Endothelial cell of umbilical vein (primary cell): ENCODE measurements around the gene ST6GALNAC3.

Experiments
- CTCF ChIP-seq, 2 donors: IDR thresholded peaks; 1 replicate in 1 of 2; 2 replicates in 1 of 2; pipeline ENCODE4 v1.5.1; 2011; ENCODE audit warnings: low read length in 2 of 2, mild to moderate bottlenecking in 2 of 2, moderate library complexity in 2 of 2, control low read depth in 1 of 2, inconsistent platforms in 1 of 2, low read depth in 1 of 2; ENCODE audit not compliant: insufficient read depth in 1 of 2; ENCODE audit errors: extremely low read depth in 1 of 2
- FOS ChIP-seq: IDR thresholded peaks from 2 replicates; pipeline ENCODE4 v1.6.1; 2011; ENCODE audit warnings: mild to moderate bottlenecking, low read length, moderate library complexity, borderline replicate concordance; ENCODE audit not compliant: insufficient read depth
- GATA2 ChIP-seq: IDR thresholded peaks from 2 replicates; pipeline ENCODE4 v1.7.0; 2011; ENCODE audit warnings: low read depth, mild to moderate bottlenecking, moderate library complexity, mixed read lengths, low read length; ENCODE audit not compliant: insufficient read length, insufficient read depth
- JUN ChIP-seq: IDR thresholded peaks from 2 replicates; pipeline ENCODE4 v1.6.1; 2011; ENCODE audit warnings: borderline replicate concordance, low read depth; ENCODE audit not compliant: insufficient read length, insufficient read depth
- MAX ChIP-seq: IDR thresholded peaks from 2 replicates; pipeline ENCODE4 v1.6.1; 2011; ENCODE audit not compliant: insufficient read depth, insufficient read length
- MYC ChIP-seq: IDR thresholded peaks from one replicate; pipeline ENCODE4 v1.6.1; 2011; ENCODE audit warnings: mild to moderate bottlenecking, low read depth, low read length
- POLR2A ChIP-seq: IDR thresholded peaks from 2 replicates; pipeline ENCODE4 v1.6.1; 2012; ENCODE audit warnings: low read depth, mild to moderate bottlenecking, control low read depth, low read length
- POLR2AphosphoS5 ChIP-seq: IDR thresholded peaks from 2 replicates; pipeline ENCODE4 v1.6.1; 2012; ENCODE audit warnings: low read depth, mild to moderate bottlenecking, control low read depth, low read length, moderate library complexity; ENCODE audit not compliant: insufficient read depth

- no peak for TF ChIP-seq MYC
- no peak for TF ChIP-seq CTCF (IDR thresholded peaks at IDR 0.05; ENCODE audit: extremely low read depth in 1 of 2, insufficient read depth in 1 of 2, low read depth in 1 of 2, low read length in 2 of 2)
- TF ChIP-seq POLR2AphosphoS5: no peak
- TF ChIP-seq MAX: no peak
- no peak for TF ChIP-seq JUN
- no peak for TF ChIP-seq GATA2
- no peak for TF ChIP-seq POLR2A
- TF ChIP-seq FOS: no peak
Observed at GRCh38 chr1:76259270-76259669, 184.7 kb downstream of the ST6GALNAC3 start.
